Neuronal stem cell (in vitro differentiated cells): Measurements from ENCODE around the gene RFWD3.

Experiments
- DNase-seq: peaks from one replicate; pipeline ENCODE4 v3.0.0-alpha.2; 2013; ENCODE audit warnings: low spot score
- H2AFZ ChIP-seq: one replicate; pipeline ENCODE4 v1.6.1; 2013; ENCODE audit warnings: mild to moderate bottlenecking, low read length, inconsistent platforms
- H2AK5ac ChIP-seq: 2 replicates; pipeline ENCODE4 v1.6.1; 2013; ENCODE audit warnings: low read depth, mild to moderate bottlenecking, inconsistent platforms, low read length, moderate library complexity, mixed read lengths
- H2BK120ac ChIP-seq: 2 replicates; pipeline ENCODE4 v1.6.1; 2013; ENCODE audit warnings: low read depth, mild to moderate bottlenecking, inconsistent platforms, low read length, moderate library complexity, mixed read lengths
- H2BK12ac ChIP-seq: one replicate; pipeline ENCODE4 v1.6.1; 2013; ENCODE audit warnings: low read length, inconsistent platforms
- H2BK15ac ChIP-seq: 2 replicates; pipeline ENCODE4 v1.6.1; 2013; ENCODE audit warnings: mild to moderate bottlenecking, low read length, inconsistent platforms, mixed read lengths
- H2BK5ac ChIP-seq: one replicate; pipeline ENCODE4 v1.6.1; 2013; ENCODE audit warnings: inconsistent platforms, mild to moderate bottlenecking, low read length, moderate library complexity
- H3K14ac ChIP-seq: one replicate; pipeline ENCODE4 v1.6.1; 2013; ENCODE audit warnings: low read length, inconsistent platforms
- H3K18ac ChIP-seq: 2 replicates; pipeline ENCODE4 v1.6.1; 2013; ENCODE audit warnings: low read length, inconsistent platforms
- H3K23ac ChIP-seq: 2 replicates; pipeline ENCODE4 v1.6.1; 2013; ENCODE audit warnings: low read depth, mild to moderate bottlenecking, mixed read lengths, low read length, inconsistent platforms; ENCODE audit not compliant: poor library complexity
- H3K27ac ChIP-seq: replicated peaks from 3 replicates; pipeline ENCODE4 v1.5.1; 2013; ENCODE audit warnings: low read length, inconsistent platforms
- H3K27me3 ChIP-seq, 3 experiments: 2 replicates each; pipeline ENCODE4 v1.6.1; 2013; ENCODE audit warnings: low read length in 3 of 3, mild to moderate bottlenecking in 2 of 3, inconsistent platforms in 1 of 3, low read depth in 1 of 3, mixed read lengths in 1 of 3, moderate library complexity in 1 of 3; ENCODE audit not compliant: control insufficient read depth in 3 of 3, insufficient read depth in 3 of 3
- H3K36me3 ChIP-seq, 2 donors: replicated peaks in 1 of 2; 2 replicates each; pipeline ENCODE4 v1.6.1; 2013; ENCODE audit warnings: low read length in 2 of 2; ENCODE audit not compliant: control insufficient read depth in 2 of 2, insufficient read depth in 2 of 2
- H3K4ac ChIP-seq: 2 replicates; pipeline ENCODE4 v1.6.1; 2013; ENCODE audit warnings: inconsistent platforms, mild to moderate bottlenecking, low read length, moderate library complexity
- H3K4me1 ChIP-seq, 2 donors: 1 replicate in 1 of 2; 2 replicates in 1 of 2; pipeline ENCODE4 v1.6.1; 2013; ENCODE audit warnings: low read length in 2 of 2, low read depth in 1 of 2; ENCODE audit not compliant: control insufficient read depth in 2 of 2, insufficient read depth in 1 of 2
- H3K4me2 ChIP-seq: one replicate; pipeline ENCODE4 v1.6.1; 2013; ENCODE audit warnings: mild to moderate bottlenecking, low read length, inconsistent platforms; ENCODE audit not compliant: insufficient read depth, poor library complexity, severe bottlenecking
- H3K4me3 ChIP-seq, 2 donors: 2 replicates each; pipeline ENCODE4 v1.5.1; 2013; ENCODE audit warnings: low read length in 2 of 2, mild to moderate bottlenecking in 2 of 2, inconsistent platforms in 1 of 2, moderate library complexity in 1 of 2
- H3K79me1 ChIP-seq: one replicate; pipeline ENCODE4 v1.6.1; 2013; ENCODE audit warnings: low read depth, mild to moderate bottlenecking, inconsistent platforms, low read length, moderate library complexity
- H3K9ac ChIP-seq: one replicate; pipeline ENCODE4 v1.6.1; 2013; ENCODE audit warnings: mild to moderate bottlenecking, low read depth, low read length, inconsistent platforms; ENCODE audit not compliant: poor library complexity
- H3K9me3 ChIP-seq, 2 donors: replicated peaks in 1 of 2; 2 replicates each; pipeline versions ENCODE3 to v1.6.1; 2013; ENCODE audit warnings: low read length in 2 of 2, mild to moderate bottlenecking in 2 of 2, inconsistent platforms in 1 of 2, low read depth in 1 of 2, mixed read lengths in 1 of 2, moderate library complexity in 1 of 2; ENCODE audit not compliant: control insufficient read depth in 2 of 2, insufficient read depth in 1 of 2
- H4K8ac ChIP-seq: one replicate; pipeline ENCODE4 v1.6.1; 2013; ENCODE audit warnings: low read depth, mild to moderate bottlenecking, inconsistent platforms, low read length, moderate library complexity
- H4K91ac ChIP-seq: one replicate; pipeline ENCODE4 v1.6.1; 2013; ENCODE audit warnings: low read length, low read depth, mild to moderate bottlenecking, inconsistent platforms; ENCODE audit not compliant: poor library complexity
- WGBS, 2 donors: extraction: QIAGEN DNeasy Blood & Tissue Kit; methylation state at CpG; one replicate each; pipeline ENCODE4 v1.1.7; 2013; ENCODE audit warnings: missing lambda C conversion rate in 2 of 2, mixed read lengths in 1 of 2; ENCODE audit not compliant: insufficient read length in 2 of 2, insufficient replicate concordance in 1 of 2; ENCODE audit errors: extremely low coverage in 2 of 2; 5-methylcytosine and 5-hydroxymethylcytosine counted together

RFWD3 gene

GRCh38 chr16:74608381-74608780 is 58.3 kb downstream of the RFWD3 start:
- H3K27ac ChIP-seq: no peak overlapping the region
- no peak overlapping the region for H4K91ac ChIP-seq
- H3K9me3 ChIP-seq: peaks cover 0 to 2% of the 10 kb centered on the region in 2 donors
- H3K23ac ChIP-seq: no peak overlapping the region
- H3K4ac ChIP-seq: no peak overlapping the region
- H3K9ac ChIP-seq: no peak overlapping the region
- WGBS, 2 donors: no CpG with 5 or more reads among the region's 6 CpGs
- H3K18ac ChIP-seq: no peak overlapping the region
- H2BK120ac ChIP-seq: no peak overlapping the region
- H3K4me3 ChIP-seq: no peak overlapping the region
- H2AK5ac ChIP-seq: no peak overlapping the region
- H2BK12ac ChIP-seq: no peak overlapping the region
- no peak overlapping the region for H3K14ac ChIP-seq
- peaks cover 4 to 9% of the 10 kb centered on the region in 2 donors for H3K4me1 ChIP-seq
- no peak overlapping the region for H3K4me2 ChIP-seq
- no peak overlapping the region for H2BK15ac ChIP-seq
- H2AFZ ChIP-seq: peak overlapping the region; percentile 96
- H3K27me3 ChIP-seq: no peaks in the 10 kb centered on the region
- H3K79me1 ChIP-seq: peaks cover 8% of the 10 kb centered on the region
- no peaks in the 10 kb centered on the region for H3K36me3 ChIP-seq
- H2BK5ac ChIP-seq: no peak overlapping the region
- DNase-seq: no peak
- no peak overlapping the region for H4K8ac ChIP-seq

- no peak overlapping the region for H4K91ac ChIP-seq
- no peak for DNase-seq
- no peak overlapping the region for H3K4ac ChIP-seq
- H3K4me1 ChIP-seq: peaks cover 4 to 9% of the 10 kb centered on the region in 2 donors
- H3K27me3 ChIP-seq: no peaks in the 10 kb centered on the region
- no peak overlapping the region for H2BK5ac ChIP-seq
- no peak overlapping the region for H2BK120ac ChIP-seq
- no peaks in the 10 kb centered on the region for H3K36me3 ChIP-seq
- H2AK5ac ChIP-seq: no peak overlapping the region
- H3K18ac ChIP-seq: no peak overlapping the region
- H3K23ac ChIP-seq: no peak overlapping the region
- peaks cover 0 to 2% of the 10 kb centered on the region in 2 donors for H3K9me3 ChIP-seq
- H2BK15ac ChIP-seq: no peak overlapping the region
- no peak overlapping the region for H3K9ac ChIP-seq
- no peak overlapping the region for H3K27ac ChIP-seq
- no CpG with 5 or more reads among the region's 6 CpGs for WGBS, 2 donors
- peak overlapping the region; percentile 96 for H2AFZ ChIP-seq
- H2BK12ac ChIP-seq: no peak overlapping the region
- no peak overlapping the region for H3K4me2 ChIP-seq
- peak overlapping the region in 1 of 2 donors; percentile 68 for H3K4me3 ChIP-seq
- H3K14ac ChIP-seq: no peak overlapping the region
- H4K8ac ChIP-seq: no peak overlapping the region
- H3K79me1 ChIP-seq: peaks cover 10% of the 10 kb centered on the region
Observed at GRCh38 chr16:74607962-74608356, 58.7 kb downstream of the RFWD3 start.

- DNase-seq: no peak
- H3K79me1 ChIP-seq: peaks cover 13% of the 10 kb centered on the region
- no CpG with 5 or more reads among the region's 14 CpGs for WGBS, 2 donors
- H2AFZ ChIP-seq: peak overlapping the region; percentile 96
- no peak overlapping the region for H3K23ac ChIP-seq
- H3K18ac ChIP-seq: no peak overlapping the region
- peaks cover 0 to 2% of the 10 kb centered on the region in 2 donors for H3K9me3 ChIP-seq
- no peak overlapping the region for H3K4ac ChIP-seq
- peak overlapping the region; percentile 57 for H3K4me2 ChIP-seq
- H2BK5ac ChIP-seq: no peak overlapping the region
- no peak overlapping the region for H3K27ac ChIP-seq
- no peaks in the 10 kb centered on the region for H3K27me3 ChIP-seq
- no peak overlapping the region for H2BK120ac ChIP-seq
- no peak overlapping the region for H2BK12ac ChIP-seq
- no peak overlapping the region for H2AK5ac ChIP-seq
- H3K9ac ChIP-seq: no peak overlapping the region
- H3K36me3 ChIP-seq: no peaks in the 10 kb centered on the region
- H4K91ac ChIP-seq: no peak overlapping the region
- no peak overlapping the region for H2BK15ac ChIP-seq
- H3K4me1 ChIP-seq: peaks cover 4 to 9% of the 10 kb centered on the region in 2 donors
- H3K14ac ChIP-seq: no peak overlapping the region
- H4K8ac ChIP-seq: no peak overlapping the region
- H3K4me3 ChIP-seq: peak overlapping the region; percentile 17 to 68
Observed at GRCh38 chr16:74607310-74607961, 59.2 kb downstream of the RFWD3 start.

GRCh38 chr16:74606521-74607309 is 60.0 kb downstream of the RFWD3 start, which contains the start of gene GLG1:
TSS of gene GLG1 (minus strand) at chr16:74607114. CDS start at chr16:74607094, 20 bp downstream.
- H3K18ac ChIP-seq: peak within 1 kb of the TSS; percentile 100
- peaks cover 13% of the 10 kb centered on the region for H3K79me1 ChIP-seq
- peak within 1 kb of the TSS; percentile 87 for H2BK120ac ChIP-seq
- peak within 1 kb of the TSS; percentile 94 for H2BK5ac ChIP-seq
- H2BK15ac ChIP-seq: no peak within 1 kb of the TSS
- peak within 1 kb of the TSS; percentile 99 for H3K23ac ChIP-seq
- H3K27ac ChIP-seq: peak within 1 kb of the TSS; percentile 91
- peak within 1 kb of the TSS; percentile 95 for H3K4ac ChIP-seq
- H3K4me2 ChIP-seq: peak within 1 kb of the TSS; percentile 68
- peaks cover 0 to 2% of the 10 kb centered on the region in 2 donors for H3K9me3 ChIP-seq
- H2AFZ ChIP-seq: peak within 1 kb of the TSS; percentile 96
- H3K4me1 ChIP-seq: peaks cover 4 to 9% of the 10 kb centered on the region in 2 donors
- H2BK12ac ChIP-seq: no peak within 1 kb of the TSS
- H3K36me3 ChIP-seq: no peaks in the 10 kb centered on the region
- H3K9ac ChIP-seq: peak within 1 kb of the TSS; percentile 94
- no peaks in the 10 kb centered on the region for H3K27me3 ChIP-seq
- peak within 1 kb of the TSS; percentile 64 for H2AK5ac ChIP-seq
- no peak within 1 kb of the TSS for H4K8ac ChIP-seq
- no peak within 1 kb of the TSS for H4K91ac ChIP-seq
- peak; percentile 88 for DNase-seq
- H3K4me3 ChIP-seq: peak within 1 kb of the TSS; percentile 68 to 89
- WGBS, 2 donors: no CpG with 5 or more reads among the region's 77 CpGs
- peak within 1 kb of the TSS; percentile 97 for H3K14ac ChIP-seq
